Endothelial cell of umbilical vein (primary cell): ENCODE data around the gene C17orf100. TPM values are rescaled to one million over a fixed set of nuclear protein-coding genes. Genes with fewer than 3 reads are reported as not detected.

Source experiments
- BruUV-seq: library from RNA; stranded (reverse); fragments of 400-500 nt; replicated peaks from 2 replicates; lab custom pipeline; 2021; lab: Mats Ljungman, UMichigan
- CTCF ChIA-PET: fragments of 300-600, 350-600 bp; sonication (Branson Sonifier 250); formaldehyde crosslinking; loops from one replicate; lab custom pipeline; 2021; ENCODE audit warnings: antibody characterized with exemption, inconsistent platforms; lab: Charles Lee
- POLR2A ChIA-PET: fragments of 300-600, 350-600 bp; sonication (Branson Sonifier 250); formaldehyde crosslinking; loops from one replicate; lab custom pipeline; 2021; ENCODE audit warnings: antibody characterized with exemption, inconsistent platforms; lab: Charles Lee
- DNase-seq: peaks from one replicate; pipeline ENCODE4 v3.0.0-alpha.2; 2011; ENCODE audit warnings: low read depth, low spot score
- FAIRE-seq: peaks from 2 replicates; lab custom pipeline; 2011; peaks lifted over from hg19 to GRCh38; lab: Jason Lieb, UNC
- H2AFZ ChIP-seq: 2 replicates; pipeline ENCODE4 v1.6.0; 2012; ENCODE audit warnings: low read depth, low read length, control low read depth, inconsistent platforms
- H3K27ac ChIP-seq: 2 replicates; pipeline ENCODE4 v1.5.1; 2011; ENCODE audit warnings: low read depth, mild to moderate bottlenecking, control low read depth, low read length, moderate library complexity; ENCODE audit not compliant: insufficient read depth
- H3K27me3 ChIP-seq, 2 experiments: 2 replicates each; pipeline versions ENCODE4 v1.6.0 to v1.6.1; 2011; ENCODE audit warnings: low read length in 2 of 2, mixed read lengths in 1 of 2; ENCODE audit not compliant: control insufficient read depth in 2 of 2, insufficient read depth in 2 of 2
- H3K36me3 ChIP-seq, 2 experiments: 2 replicates in 1 of 2; 3 replicates in 1 of 2; pipeline ENCODE4 v1.5.1; 2011; ENCODE audit warnings: low read length in 2 of 2, mild to moderate bottlenecking in 1 of 2, moderate library complexity in 1 of 2; ENCODE audit not compliant: control insufficient read depth in 2 of 2, insufficient read depth in 2 of 2; ENCODE audit errors: extremely low read depth in 1 of 2
- H3K4me1 ChIP-seq: 3 replicates; pipeline ENCODE4 v1.5.1; 2011; ENCODE audit warnings: mild to moderate bottlenecking, low read length; ENCODE audit not compliant: control insufficient read depth, insufficient read depth; ENCODE audit errors: extremely low read depth
- H3K4me2 ChIP-seq: 2 replicates; pipeline ENCODE4 v1.6.1; 2011; ENCODE audit warnings: low read length, control low read depth, mixed read lengths; ENCODE audit not compliant: insufficient read depth
- H3K4me3 ChIP-seq, 3 experiments: fragments of 200-600 bp in 1 of 3; sonication (generic), shearing (Covaris generic) in 1 of 3; replicated peaks in 1 of 3; 2 replicates each; pipeline ENCODE4 v1.5.1; 2011 to 2016; ENCODE audit warnings: control low read depth in 3 of 3, low read length in 3 of 3, mild to moderate bottlenecking in 2 of 3, inconsistent platforms in 1 of 3, low read depth in 1 of 3, moderate library complexity in 1 of 3; ENCODE audit not compliant: insufficient read depth in 1 of 3
- H3K79me2 ChIP-seq: 2 replicates; pipeline ENCODE4 v1.6.0; 2012; ENCODE audit warnings: low read length, inconsistent platforms; ENCODE audit not compliant: control insufficient read depth, insufficient read depth
- H3K9ac ChIP-seq: replicated peaks from 2 replicates; pipeline ENCODE3; 2011; ENCODE audit warnings: low read length, control low read depth; ENCODE audit not compliant: insufficient read depth; ENCODE audit errors: extremely low read depth
- H3K9me1 ChIP-seq: replicated peaks from 3 replicates; pipeline ENCODE4 v1.6.0; 2011; ENCODE audit warnings: mild to moderate bottlenecking, low read length; ENCODE audit not compliant: control insufficient read depth, insufficient read depth; ENCODE audit errors: extremely low read depth
- H3K9me3 ChIP-seq: replicated peaks from 2 replicates; pipeline ENCODE4 v1.5.1; 2012; ENCODE audit warnings: low read length, inconsistent platforms; ENCODE audit not compliant: control insufficient read depth, insufficient read depth
- H4K20me1 ChIP-seq: replicated peaks from 2 replicates; pipeline ENCODE3; 2011; ENCODE audit warnings: mild to moderate bottlenecking, low read length; ENCODE audit not compliant: control insufficient read depth, insufficient read depth; ENCODE audit errors: extremely low read depth
- EZH2 ChIP-seq: IDR thresholded peaks from 2 replicates; pipeline ENCODE4 v1.6.1; 2012; ENCODE audit warnings: borderline replicate concordance, low read depth, mild to moderate bottlenecking, moderate library complexity, low read length, inconsistent platforms; ENCODE audit not compliant: severe bottlenecking
- FOS ChIP-seq: IDR thresholded peaks from 2 replicates; pipeline ENCODE4 v1.6.1; 2011; ENCODE audit warnings: mild to moderate bottlenecking, low read length, moderate library complexity, borderline replicate concordance; ENCODE audit not compliant: insufficient read depth
- GATA2 ChIP-seq: IDR thresholded peaks from 2 replicates; pipeline ENCODE4 v1.7.0; 2011; ENCODE audit warnings: low read depth, mild to moderate bottlenecking, moderate library complexity, mixed read lengths, low read length; ENCODE audit not compliant: insufficient read length, insufficient read depth
- JUN ChIP-seq: IDR thresholded peaks from 2 replicates; pipeline ENCODE4 v1.6.1; 2011; ENCODE audit warnings: borderline replicate concordance, low read depth; ENCODE audit not compliant: insufficient read length, insufficient read depth
- MYC ChIP-seq: IDR thresholded peaks from one replicate; pipeline ENCODE4 v1.6.1; 2011; ENCODE audit warnings: mild to moderate bottlenecking, low read depth, low read length
- POLR2A ChIP-seq: IDR thresholded peaks from 2 replicates; pipeline ENCODE4 v1.6.1; 2012; ENCODE audit warnings: low read depth, mild to moderate bottlenecking, control low read depth, low read length
- POLR2AphosphoS5 ChIP-seq: IDR thresholded peaks from 2 replicates; pipeline ENCODE4 v1.6.1; 2012; ENCODE audit warnings: low read depth, mild to moderate bottlenecking, control low read depth, low read length, moderate library complexity; ENCODE audit not compliant: insufficient read depth
- dilution Hi-C: fragments of 300-500 bp; cut with MboI; formaldehyde crosslinking; loops from one replicate; pipeline ENCODE4 v1.15.0; 2019; ENCODE audit warnings: low sequenced_read_pairs; ENCODE audit not compliant: extremely low pct_ligation_motif_present
- intact Hi-C: fragments of 100-400 bp; cut with micrococcal nuclease; formaldehyde crosslinking; loops from one replicate; pipeline ENCODE4 v1.10.0; 2022
- polyA plus RNA-seq, 4 experiments: library from polyadenylated mRNA; depleted of rRNA in 3 of 4; stranded (reverse) in 3 of 4; unstranded in 1 of 4; fragments of >200 nt; gene quantifications; 2 replicates each; pipeline versions ENCODE4 v1.2.1 to v1.2.3, GENCODE V29; 2011 to 2012; ENCODE audit warnings: missing spikeins in 1 of 4
- total RNA-seq: library from RNA; stranded (reverse); gene quantifications from 2 replicates; pipeline ENCODE4 v1.2.3, GENCODE V29; 2021
- TF ChIP-seq, protein P1 (sequence below), 2 donors: IDR thresholded peaks; 1 replicate in 1 of 2; 2 replicates in 1 of 2; pipeline ENCODE4 v1.5.1; 2011; ENCODE audit warnings: low read length in 2 of 2, mild to moderate bottlenecking in 2 of 2, moderate library complexity in 2 of 2, control low read depth in 1 of 2, inconsistent platforms in 1 of 2, low read depth in 1 of 2; ENCODE audit not compliant: insufficient read depth in 1 of 2; ENCODE audit errors: extremely low read depth in 1 of 2
- TF ChIP-seq, protein P2 (sequence below): IDR thresholded peaks from 2 replicates; pipeline ENCODE4 v1.6.1; 2011; ENCODE audit not compliant: insufficient read depth, insufficient read length

Gene C17orf100
- total and polyA plus RNA-seq, 2 donors (not counting 3 experiments of a cell fraction or from before 2014, with no cell fraction given), result 0.99 to 1.4 TPM

- ChIA-PET POLR2A (no interaction called here), CTCF (interaction anchor here (5.2 kb wide), 1 partner anchor 165 kb away, joined by 38 read pairs; no protein-coding TSS in a partner anchor)
- Histone ChIP-seq H4K20me1 (no peaks in the 10 kb centered on the region), H3K4me2 (no peak overlapping the region), H3K4me3 (no peak overlapping the region), H2AFZ (no peak overlapping the region), H3K9ac (no peak overlapping the region), H3K9me3 (no peaks in the 10 kb centered on the region), H3K9me1 (no peaks in the 10 kb centered on the region), H3K36me3 (peaks cover under 1 to 2% of the 10 kb centered on the region in 2 experiments), H3K27ac (no peak overlapping the region), H3K79me2 (peaks cover 29% of the 10 kb centered on the region), H3K4me1 (peaks cover 15% of the 10 kb centered on the region), H3K27me3 (no peaks in the 10 kb centered on the region)
- dilution Hi-C loops, result no loop called here
- intact Hi-C loops, result no loop called here
- DNase-seq (no peak), FAIRE-seq (no peak)
- TF ChIP-seq POLR2AphosphoS5 (no peak), MYC (no peak)
- BruUV-seq, result no TSS peak
Measured at GRCh38 chr17:6638046-6638908, 13.3 kb upstream of the C17orf100 start.

- H3K9me1 ChIP-seq, result no peaks in the 10 kb centered on the region
- no peak overlapping the region for H3K27ac ChIP-seq
- DNase-seq, result no peak
- peak overlapping the region; percentile 68 for H3K9ac ChIP-seq
- no peaks in the 10 kb centered on the region for H4K20me1 ChIP-seq
- dilution Hi-C loops (no loop called here), intact Hi-C loops (no loop called here)
- H3K9me3 ChIP-seq, result no peaks in the 10 kb centered on the region
- POLR2A ChIA-PET, result no interaction called here
- BruUV-seq, result no TSS peak
- TF ChIP-seq FOS (no peak), EZH2 (no peak), JUN (no peak), GATA2 (no peak), POLR2AphosphoS5 (no peak), POLR2A (no peak), MYC (no peak)
- TF ChIP-seq, protein P1, sequence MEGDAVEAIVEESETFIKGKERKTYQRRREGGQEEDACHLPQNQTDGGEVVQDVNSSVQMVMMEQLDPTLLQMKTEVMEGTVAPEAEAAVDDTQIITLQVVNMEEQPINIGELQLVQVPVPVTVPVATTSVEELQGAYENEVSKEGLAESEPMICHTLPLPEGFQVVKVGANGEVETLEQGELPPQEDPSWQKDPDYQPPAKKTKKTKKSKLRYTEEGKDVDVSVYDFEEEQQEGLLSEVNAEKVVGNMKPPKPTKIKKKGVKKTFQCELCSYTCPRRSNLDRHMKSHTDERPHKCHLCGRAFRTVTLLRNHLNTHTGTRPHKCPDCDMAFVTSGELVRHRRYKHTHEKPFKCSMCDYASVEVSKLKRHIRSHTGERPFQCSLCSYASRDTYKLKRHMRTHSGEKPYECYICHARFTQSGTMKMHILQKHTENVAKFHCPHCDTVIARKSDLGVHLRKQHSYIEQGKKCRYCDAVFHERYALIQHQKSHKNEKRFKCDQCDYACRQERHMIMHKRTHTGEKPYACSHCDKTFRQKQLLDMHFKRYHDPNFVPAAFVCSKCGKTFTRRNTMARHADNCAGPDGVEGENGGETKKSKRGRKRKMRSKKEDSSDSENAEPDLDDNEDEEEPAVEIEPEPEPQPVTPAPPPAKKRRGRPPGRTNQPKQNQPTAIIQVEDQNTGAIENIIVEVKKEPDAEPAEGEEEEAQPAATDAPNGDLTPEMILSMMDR (IDR thresholded peaks at IDR 0.05; ENCODE audit: extremely low read depth in 1 of 2, insufficient read depth in 1 of 2, low read depth in 1 of 2, low read length in 2 of 2), result no peak
- TF ChIP-seq, protein P2, sequence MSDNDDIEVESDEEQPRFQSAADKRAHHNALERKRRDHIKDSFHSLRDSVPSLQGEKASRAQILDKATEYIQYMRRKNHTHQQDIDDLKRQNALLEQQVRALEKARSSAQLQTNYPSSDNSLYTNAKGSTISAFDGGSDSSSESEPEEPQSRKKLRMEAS, result no peak
- H3K4me1 ChIP-seq, result peaks cover 15% of the 10 kb centered on the region
- peaks cover 5% of the 10 kb centered on the region in 2 experiments for H3K36me3 ChIP-seq
- H3K27me3 ChIP-seq, result no peaks in the 10 kb centered on the region
- H3K4me3 ChIP-seq, result peak overlapping the region; percentile 44 to 86 (median 70)
- H3K4me2 ChIP-seq, result peak overlapping the region; percentile 91
- CTCF ChIA-PET, result interaction anchor here (5.2 kb wide), 1 partner anchor 166 kb away, joined by 38 read pairs; no protein-coding TSS in a partner anchor
- peaks cover 29% of the 10 kb centered on the region for H3K79me2 ChIP-seq
- H2AFZ ChIP-seq, result no peak overlapping the region
- FAIRE-seq, result no peak
Measured at GRCh38 chr17:6639014-6639585, 12.5 kb upstream of the C17orf100 start.
